SK-N-SH (cell line): ENCODE results near the gene TEX101.
A peak's percentile ranks its signal among the peaks of the same experiment; 100 is the strongest.

Experiments
- ELF1 ChIP-seq: IDR thresholded peaks from 2 replicates; pipeline ENCODE4 v1.4.0; 2012
- FOSL2 ChIP-seq: IDR thresholded peaks from 2 replicates; pipeline ENCODE4 v1.4.0; 2012; ENCODE audit warnings: low read depth, mild to moderate bottlenecking, moderate library complexity, borderline replicate concordance
- POLR2AphosphoS5 ChIP-seq: IDR thresholded peaks from 2 replicates; pipeline ENCODE4 v1.6.1; 2012; ENCODE audit warnings: low read depth, low read length
- RAD21 ChIP-seq: IDR thresholded peaks from 2 replicates; pipeline ENCODE4 v1.6.1; 2012; ENCODE audit warnings: mild to moderate bottlenecking, low read length
- RCOR1 ChIP-seq: fragments of 150-350 bp; IDR thresholded peaks from 2 replicates; pipeline ENCODE4 v1.6.1; 2017; ENCODE audit warnings: antibody characterized with exemption, low read length
- SIN3A ChIP-seq: IDR thresholded peaks from 2 replicates; pipeline ENCODE4 v1.6.1; 2012; ENCODE audit warnings: low read depth, mild to moderate bottlenecking, low read length, moderate library complexity, borderline replicate concordance
- TF ChIP-seq, protein P1 (sequence below): fragments of 200-600 bp; sonication (generic); IDR thresholded peaks from 2 replicates; pipeline ENCODE4 v1.6.1; 2017; ENCODE audit warnings: antibody characterized with exemption, mild to moderate bottlenecking, moderate library complexity
- TF ChIP-seq, protein P2 (sequence below): fragments of 150-350 bp; IDR thresholded peaks from 2 replicates; pipeline ENCODE4 v1.6.1; 2017; ENCODE audit warnings: antibody characterized with exemption, low read length, low read depth, borderline replicate concordance
- TF ChIP-seq, protein P3 (sequence below): IDR thresholded peaks from 2 replicates; pipeline ENCODE4 v1.4.0; 2012; ENCODE audit warnings: low read depth

DNA sequence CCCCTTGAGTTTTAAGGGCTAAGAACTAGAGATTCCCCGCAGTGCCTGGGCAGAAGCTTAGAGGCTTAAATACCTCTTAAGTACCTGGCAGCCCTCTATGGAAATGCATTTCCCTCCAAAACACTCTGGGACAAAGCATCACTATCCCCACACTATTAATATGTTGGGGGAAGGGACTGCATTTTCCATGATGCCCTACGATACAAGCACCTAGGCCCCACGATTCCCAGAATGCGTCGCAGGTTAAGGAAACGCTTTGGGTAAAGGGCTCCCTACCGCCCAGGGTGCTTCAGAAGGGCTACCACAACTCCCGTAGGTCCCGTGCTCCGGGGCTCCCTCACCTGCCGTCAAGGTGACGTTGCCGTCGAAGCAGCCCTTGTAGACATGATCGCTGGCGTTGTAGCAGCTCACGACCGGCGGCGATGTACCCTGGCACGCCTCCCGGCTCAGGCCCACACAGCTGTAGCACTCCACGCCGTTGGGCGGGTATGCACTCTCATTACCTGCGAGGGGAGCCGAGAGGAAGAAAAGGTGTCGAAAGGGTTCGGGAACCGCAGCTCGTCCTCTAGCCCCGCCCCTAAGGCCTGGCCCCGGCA lies 48.2 kb downstream of the TEX101 start:
- TF ChIP-seq, protein P1, sequence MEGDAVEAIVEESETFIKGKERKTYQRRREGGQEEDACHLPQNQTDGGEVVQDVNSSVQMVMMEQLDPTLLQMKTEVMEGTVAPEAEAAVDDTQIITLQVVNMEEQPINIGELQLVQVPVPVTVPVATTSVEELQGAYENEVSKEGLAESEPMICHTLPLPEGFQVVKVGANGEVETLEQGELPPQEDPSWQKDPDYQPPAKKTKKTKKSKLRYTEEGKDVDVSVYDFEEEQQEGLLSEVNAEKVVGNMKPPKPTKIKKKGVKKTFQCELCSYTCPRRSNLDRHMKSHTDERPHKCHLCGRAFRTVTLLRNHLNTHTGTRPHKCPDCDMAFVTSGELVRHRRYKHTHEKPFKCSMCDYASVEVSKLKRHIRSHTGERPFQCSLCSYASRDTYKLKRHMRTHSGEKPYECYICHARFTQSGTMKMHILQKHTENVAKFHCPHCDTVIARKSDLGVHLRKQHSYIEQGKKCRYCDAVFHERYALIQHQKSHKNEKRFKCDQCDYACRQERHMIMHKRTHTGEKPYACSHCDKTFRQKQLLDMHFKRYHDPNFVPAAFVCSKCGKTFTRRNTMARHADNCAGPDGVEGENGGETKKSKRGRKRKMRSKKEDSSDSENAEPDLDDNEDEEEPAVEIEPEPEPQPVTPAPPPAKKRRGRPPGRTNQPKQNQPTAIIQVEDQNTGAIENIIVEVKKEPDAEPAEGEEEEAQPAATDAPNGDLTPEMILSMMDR, result no peak
- no peak for TF ChIP-seq RAD21
- no peak for TF ChIP-seq SIN3A
- TF ChIP-seq, protein P2, sequence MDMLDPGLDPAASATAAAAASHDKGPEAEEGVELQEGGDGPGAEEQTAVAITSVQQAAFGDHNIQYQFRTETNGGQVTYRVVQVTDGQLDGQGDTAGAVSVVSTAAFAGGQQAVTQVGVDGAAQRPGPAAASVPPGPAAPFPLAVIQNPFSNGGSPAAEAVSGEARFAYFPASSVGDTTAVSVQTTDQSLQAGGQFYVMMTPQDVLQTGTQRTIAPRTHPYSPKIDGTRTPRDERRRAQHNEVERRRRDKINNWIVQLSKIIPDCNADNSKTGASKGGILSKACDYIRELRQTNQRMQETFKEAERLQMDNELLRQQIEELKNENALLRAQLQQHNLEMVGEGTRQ, result no peak
- no peak for TF ChIP-seq POLR2AphosphoS5
- TF ChIP-seq, protein P3, sequence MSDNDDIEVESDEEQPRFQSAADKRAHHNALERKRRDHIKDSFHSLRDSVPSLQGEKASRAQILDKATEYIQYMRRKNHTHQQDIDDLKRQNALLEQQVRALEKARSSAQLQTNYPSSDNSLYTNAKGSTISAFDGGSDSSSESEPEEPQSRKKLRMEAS, result peak; percentile 61
- TF ChIP-seq FOSL2, result no peak
- TF ChIP-seq ELF1, result no peak
- TF ChIP-seq RCOR1, result no peak
